Measurements from ENCODE around the gene MPHOSPH6. TPM values are rescaled to one million over a fixed set of nuclear protein-coding genes. Genes with fewer than 3 reads are reported as not detected.

MPHOSPH6 gene
- polyA plus RNA-seq, 1 donor from 2014 or later, result 75.1 TPM

DNA sequence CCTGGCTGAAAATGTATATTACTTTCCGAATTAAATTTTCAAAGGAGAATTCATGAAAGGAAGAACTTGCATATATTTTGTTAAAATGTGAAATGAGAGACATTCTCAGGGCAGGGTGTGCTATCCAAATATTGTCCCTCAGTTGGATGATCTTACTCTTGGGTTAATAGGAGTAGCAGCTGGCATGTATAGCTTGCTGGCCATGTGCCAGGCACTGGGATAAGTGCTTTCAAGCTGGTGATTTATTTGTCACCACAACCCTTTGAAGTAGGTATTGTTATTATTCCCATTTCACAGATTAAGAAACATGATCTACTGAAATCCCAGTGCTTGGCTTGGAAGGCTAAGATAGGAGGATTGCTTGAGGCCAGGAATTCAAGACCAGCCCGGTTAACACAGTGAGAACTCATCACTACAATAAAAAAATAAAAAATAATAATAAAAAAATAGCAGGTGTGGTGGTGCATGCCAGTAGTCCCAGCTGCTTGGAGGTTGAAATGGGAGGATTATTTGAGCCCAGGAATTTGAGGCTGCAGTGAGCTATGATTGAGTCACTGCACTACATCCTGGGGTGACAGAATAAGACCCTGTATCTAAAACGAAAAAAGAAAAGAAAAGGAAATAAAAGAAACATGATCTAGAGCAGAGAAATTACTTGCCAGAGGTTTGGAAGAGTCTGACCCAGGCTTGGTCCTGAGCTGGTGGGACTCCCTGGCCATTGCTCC is 11.6 kb upstream of the MPHOSPH6 start:
- Histone ChIP-seq H2AFZ (ENCODE audit: low read depth, low read length) (no peak overlapping the region), H3K4me2 (ENCODE audit: low read length) (no peak overlapping the region), H4K20me1 (ENCODE audit: insufficient read depth) (no peaks in the 10 kb centered on the region), H3K9me2 (ENCODE audit: insufficient read depth, low read length) (no peaks in the 10 kb centered on the region), H3F3A (ENCODE audit: insufficient read depth, low read length, poor library complexity, severe bottlenecking) (no peaks in the 10 kb centered on the region), H3K79me2 (replicated peaks; ENCODE audit: insufficient read depth, low read length) (no peaks in the 10 kb centered on the region), H3K9me3 (ENCODE audit: low read length) (no peaks in the 10 kb centered on the region), H3K4me3 (ENCODE audit: low read length) (no peak overlapping the region), H3K36me3 (ENCODE audit: insufficient read depth, low read length) (no peaks in the 10 kb centered on the region), H3K27ac (ENCODE audit: low read length) (no peak overlapping the region), H3K27me3 (ENCODE audit: insufficient read depth, low read depth, low read length) (no peaks in the 10 kb centered on the region), H3K9ac (ENCODE audit: low read length) (no peak overlapping the region)
- TF ChIP-seq SMC3 (conservative IDR thresholded peaks at IDR 0.05; ENCODE audit: poor library complexity), result no peak
- TF ChIP-seq POLR2AphosphoS5 (IDR thresholded peaks at IDR 0.05), result no peak
- TF ChIP-seq RAD21 (conservative IDR thresholded peaks at IDR 0.05), result no peak
- no peak for TF ChIP-seq EZH2 (IDR thresholded peaks at IDR 0.05; ENCODE audit: borderline replicate concordance, insufficient read depth, low read length, poor library complexity, severe bottlenecking)
- TF ChIP-seq, protein P1, sequence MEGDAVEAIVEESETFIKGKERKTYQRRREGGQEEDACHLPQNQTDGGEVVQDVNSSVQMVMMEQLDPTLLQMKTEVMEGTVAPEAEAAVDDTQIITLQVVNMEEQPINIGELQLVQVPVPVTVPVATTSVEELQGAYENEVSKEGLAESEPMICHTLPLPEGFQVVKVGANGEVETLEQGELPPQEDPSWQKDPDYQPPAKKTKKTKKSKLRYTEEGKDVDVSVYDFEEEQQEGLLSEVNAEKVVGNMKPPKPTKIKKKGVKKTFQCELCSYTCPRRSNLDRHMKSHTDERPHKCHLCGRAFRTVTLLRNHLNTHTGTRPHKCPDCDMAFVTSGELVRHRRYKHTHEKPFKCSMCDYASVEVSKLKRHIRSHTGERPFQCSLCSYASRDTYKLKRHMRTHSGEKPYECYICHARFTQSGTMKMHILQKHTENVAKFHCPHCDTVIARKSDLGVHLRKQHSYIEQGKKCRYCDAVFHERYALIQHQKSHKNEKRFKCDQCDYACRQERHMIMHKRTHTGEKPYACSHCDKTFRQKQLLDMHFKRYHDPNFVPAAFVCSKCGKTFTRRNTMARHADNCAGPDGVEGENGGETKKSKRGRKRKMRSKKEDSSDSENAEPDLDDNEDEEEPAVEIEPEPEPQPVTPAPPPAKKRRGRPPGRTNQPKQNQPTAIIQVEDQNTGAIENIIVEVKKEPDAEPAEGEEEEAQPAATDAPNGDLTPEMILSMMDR (IDR thresholded peaks at IDR 0.05; ENCODE audit: poor library complexity, severe bottlenecking), result no peak
- TF ChIP-seq, protein P2, sequence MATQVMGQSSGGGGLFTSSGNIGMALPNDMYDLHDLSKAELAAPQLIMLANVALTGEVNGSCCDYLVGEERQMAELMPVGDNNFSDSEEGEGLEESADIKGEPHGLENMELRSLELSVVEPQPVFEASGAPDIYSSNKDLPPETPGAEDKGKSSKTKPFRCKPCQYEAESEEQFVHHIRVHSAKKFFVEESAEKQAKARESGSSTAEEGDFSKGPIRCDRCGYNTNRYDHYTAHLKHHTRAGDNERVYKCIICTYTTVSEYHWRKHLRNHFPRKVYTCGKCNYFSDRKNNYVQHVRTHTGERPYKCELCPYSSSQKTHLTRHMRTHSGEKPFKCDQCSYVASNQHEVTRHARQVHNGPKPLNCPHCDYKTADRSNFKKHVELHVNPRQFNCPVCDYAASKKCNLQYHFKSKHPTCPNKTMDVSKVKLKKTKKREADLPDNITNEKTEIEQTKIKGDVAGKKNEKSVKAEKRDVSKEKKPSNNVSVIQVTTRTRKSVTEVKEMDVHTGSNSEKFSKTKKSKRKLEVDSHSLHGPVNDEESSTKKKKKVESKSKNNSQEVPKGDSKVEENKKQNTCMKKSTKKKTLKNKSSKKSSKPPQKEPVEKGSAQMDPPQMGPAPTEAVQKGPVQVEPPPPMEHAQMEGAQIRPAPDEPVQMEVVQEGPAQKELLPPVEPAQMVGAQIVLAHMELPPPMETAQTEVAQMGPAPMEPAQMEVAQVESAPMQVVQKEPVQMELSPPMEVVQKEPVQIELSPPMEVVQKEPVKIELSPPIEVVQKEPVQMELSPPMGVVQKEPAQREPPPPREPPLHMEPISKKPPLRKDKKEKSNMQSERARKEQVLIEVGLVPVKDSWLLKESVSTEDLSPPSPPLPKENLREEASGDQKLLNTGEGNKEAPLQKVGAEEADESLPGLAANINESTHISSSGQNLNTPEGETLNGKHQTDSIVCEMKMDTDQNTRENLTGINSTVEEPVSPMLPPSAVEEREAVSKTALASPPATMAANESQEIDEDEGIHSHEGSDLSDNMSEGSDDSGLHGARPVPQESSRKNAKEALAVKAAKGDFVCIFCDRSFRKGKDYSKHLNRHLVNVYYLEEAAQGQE (IDR thresholded peaks at IDR 0.05; ENCODE audit: borderline replicate concordance), result no peak
- TF ChIP-seq TAF1 (IDR thresholded peaks at IDR 0.05; ENCODE audit: low read depth), result no peak
- no peak for TF ChIP-seq EP300 (conservative IDR thresholded peaks at IDR 0.05; ENCODE audit: poor library complexity, severe bottlenecking)
- no peak for TF ChIP-seq MXI1 (conservative IDR thresholded peaks at IDR 0.05; ENCODE audit: poor library complexity, severe bottlenecking)

DNA sequence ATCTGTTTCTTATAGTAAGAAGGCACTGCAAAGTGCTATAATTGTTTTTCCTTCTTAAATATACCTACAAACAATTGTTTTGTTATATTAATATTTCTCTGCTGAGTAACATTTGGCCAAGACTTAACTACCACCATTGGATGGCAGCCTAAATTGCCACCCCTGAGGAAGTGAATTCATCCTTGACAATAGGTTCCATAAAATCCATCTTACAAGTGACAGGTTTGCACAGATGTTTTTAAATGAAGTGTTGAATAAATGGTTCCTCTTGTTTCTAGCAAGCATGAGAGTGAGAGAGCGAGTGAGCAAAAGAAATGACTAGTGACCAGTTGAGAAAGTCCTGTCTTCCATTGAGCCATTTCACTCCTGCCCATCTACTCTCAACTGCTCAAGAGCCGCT is 8.3 kb upstream of the MPHOSPH6 start:
- TF ChIP-seq, protein P2 (IDR thresholded peaks at IDR 0.05; ENCODE audit: borderline replicate concordance), result no peak
- TF ChIP-seq TAF1 (IDR thresholded peaks at IDR 0.05; ENCODE audit: low read depth) (no peak), EP300 (conservative IDR thresholded peaks at IDR 0.05; ENCODE audit: poor library complexity, severe bottlenecking) (no peak), POLR2AphosphoS5 (IDR thresholded peaks at IDR 0.05) (no peak)
- TF ChIP-seq, protein P1 (IDR thresholded peaks at IDR 0.05; ENCODE audit: poor library complexity, severe bottlenecking), result no peak
- no peak overlapping the region for H3K27ac ChIP-seq (ENCODE audit: low read length)
- H3K4me2 ChIP-seq (ENCODE audit: low read length), result no peak overlapping the region
- no peaks in the 10 kb centered on the region for H3F3A ChIP-seq (ENCODE audit: insufficient read depth, low read length, poor library complexity, severe bottlenecking)
- H3K4me3 ChIP-seq (ENCODE audit: low read length), result no peak overlapping the region
- H3K9me3 ChIP-seq (ENCODE audit: low read length), result no peaks in the 10 kb centered on the region
- no peak overlapping the region for H3K9ac ChIP-seq (ENCODE audit: low read length)
- no peaks in the 10 kb centered on the region for H3K36me3 ChIP-seq (ENCODE audit: insufficient read depth, low read length)
- H3K9me2 ChIP-seq (ENCODE audit: insufficient read depth, low read length), result no peaks in the 10 kb centered on the region
- H3K27me3 ChIP-seq (ENCODE audit: insufficient read depth, low read depth, low read length), result no peaks in the 10 kb centered on the region
- no peaks in the 10 kb centered on the region for H3K79me2 ChIP-seq (replicated peaks; ENCODE audit: insufficient read depth, low read length)
- no peak overlapping the region for H2AFZ ChIP-seq (ENCODE audit: low read depth, low read length)
- no peaks in the 10 kb centered on the region for H4K20me1 ChIP-seq (ENCODE audit: insufficient read depth)

All from neural cell (in vitro differentiated cells).